HepG2 (cell line): ENCODE measurements around the gene RAPGEF2. TPM values are rescaled to one million over a fixed set of nuclear protein-coding genes. Genes with fewer than 3 reads are reported as not detected.

Experiments
- ATAC-seq: fragments of 200-7000 bp; cut with Tn5 transposase; 3 replicates; pipeline ENCODE4 v1.9.1; 2020; ENCODE audit warnings: mild to moderate bottlenecking, moderate library complexity
- BruUV-seq: library from RNA; stranded (reverse); fragments of 400-500 nt; replicated peaks from 2 replicates; lab custom pipeline; 2021; lab: Mats Ljungman, UMichigan
- CTCF ChIA-PET: fragments of 300-600 bp; formaldehyde crosslinking; extraction: SDS; loops from one replicate; lab custom pipeline; 2021; ENCODE audit warnings: low total read pairs, inconsistent platforms, low intra/inter-chr PET ratio; lab: Yijun Ruan, JAX
- POLR2A ChIA-PET: fragments of 350-600 bp; sonication (Branson Sonifier 250); formaldehyde crosslinking; loops from one replicate; lab custom pipeline; 2020; ENCODE audit warnings: antibody characterized with exemption, inconsistent platforms; lab: Yijun Ruan, JAX
- DNase-seq: peaks from one replicate; pipeline ENCODE4 v3.0.0-alpha.2; 2015; ENCODE audit warnings: low spot score
- FAIRE-seq: peaks from 3 replicates; lab custom pipeline; 2011; peaks lifted over from hg19 to GRCh38; lab: Jason Lieb, UNC
- H2AFZ ChIP-seq: one replicate; pipeline ENCODE4 v1.6.1; 2011; ENCODE audit warnings: low read length, inconsistent platforms
- H3K27ac ChIP-seq: fragments of 300-600 bp; 3 replicates; pipeline ENCODE4 v1.8.0; 2011; ENCODE audit warnings: mixed run types, mild to moderate bottlenecking, mixed read lengths, low read length, inconsistent platforms; ENCODE audit not compliant: insufficient read depth; ENCODE audit errors: extremely low read length
- H3K27me3 ChIP-seq, 2 experiments: fragments of 200-600 bp in 1 of 2; 2 replicates in 1 of 2; 3 replicates in 1 of 2; pipeline versions ENCODE4 v1.6.0 to v1.8.0; 2011; ENCODE audit warnings: low read length in 2 of 2, mild to moderate bottlenecking in 2 of 2, moderate library complexity in 2 of 2, inconsistent platforms in 1 of 2; ENCODE audit not compliant: insufficient read depth in 2 of 2, control insufficient read depth in 1 of 2
- H3K36me3 ChIP-seq, 2 experiments: fragments of 200-600 bp in 1 of 2; replicated peaks in 1 of 2; 2 replicates in 1 of 2; 3 replicates in 1 of 2; pipeline versions ENCODE4 v1.5.1 to v1.8.0; 2011; ENCODE audit warnings: low read length in 2 of 2, inconsistent platforms in 1 of 2; ENCODE audit not compliant: insufficient read depth in 2 of 2, control insufficient read depth in 1 of 2
- H3K4me1 ChIP-seq: 2 replicates; pipeline ENCODE4 v1.5.1; 2012; ENCODE audit warnings: low read length, inconsistent platforms; ENCODE audit not compliant: insufficient read depth
- H3K4me2 ChIP-seq: 2 replicates; pipeline ENCODE4 v1.6.0; 2011; ENCODE audit warnings: low read depth, low read length, inconsistent platforms
- H3K4me3 ChIP-seq, 3 experiments: fragments of 200-600 bp in 1 of 3; sonication (generic), shearing (Covaris generic) in 1 of 3; replicated peaks in 1 of 3; 2 replicates each; pipeline ENCODE4 v1.5.1; 2011 to 2016; ENCODE audit warnings: low read length in 3 of 3, inconsistent platforms in 2 of 3, low read depth in 2 of 3, mild to moderate bottlenecking in 2 of 3, control low read depth in 1 of 3, mixed read lengths in 1 of 3; ENCODE audit not compliant: insufficient read depth in 1 of 3
- H3K79me2 ChIP-seq: one replicate; pipeline ENCODE4 v1.6.1; 2011; ENCODE audit warnings: low read length, inconsistent platforms; ENCODE audit not compliant: insufficient read depth
- H3K9ac ChIP-seq: 2 replicates; pipeline ENCODE4 v1.6.0; 2011; ENCODE audit warnings: mild to moderate bottlenecking, low read depth, low read length, inconsistent platforms; ENCODE audit not compliant: insufficient read depth
- H3K9me3 ChIP-seq: 2 replicates; pipeline ENCODE4 v1.5.1; 2012; ENCODE audit warnings: mild to moderate bottlenecking, low read length
- H4K20me1 ChIP-seq: 2 replicates; pipeline ENCODE4 v1.6.0; 2011; ENCODE audit warnings: inconsistent platforms, mild to moderate bottlenecking, low read length, moderate library complexity; ENCODE audit not compliant: insufficient read depth
- CREBL2 ChIP-seq: sonication (generic); formaldehyde crosslinking; IDR thresholded peaks from 2 replicates; pipeline ENCODE4 v1.8.1; 2023; ENCODE audit warnings: missing genetic modification reagents, mild to moderate bottlenecking, borderline replicate concordance
- SNAI1 ChIP-seq: sonication (generic); formaldehyde crosslinking; IDR thresholded peaks from 2 replicates; pipeline ENCODE4 v1.5.0; 2020; ENCODE audit warnings: mild to moderate bottlenecking, missing genetic modification reagents, borderline replicate concordance
- ZNF101 ChIP-seq: sonication (generic); formaldehyde crosslinking; IDR thresholded peaks from 2 replicates; pipeline ENCODE4 v1.4.0; 2020; ENCODE audit warnings: mild to moderate bottlenecking, low read depth, missing genetic modification reagents, borderline replicate concordance
- ZNF121 ChIP-seq: sonication (generic); formaldehyde crosslinking; IDR thresholded peaks from 2 replicates; pipeline ENCODE4 v1.5.0; 2020; ENCODE audit warnings: mild to moderate bottlenecking, missing genetic modification reagents
- whole genome bisulfite sequencing: methylation state at CpG from one replicate; pipeline ENCODE4 v1.1.6; 2017; ENCODE audit warnings: low lambda C conversion rate; 5-methylcytosine and 5-hydroxymethylcytosine counted together
- in situ Hi-C: cut with HindIII; loops from 2 replicates; pipeline ENCODE4 v1.10.0; 2017; ENCODE audit warnings: low pct_unique_long_range_greater_than_20kb; ENCODE audit not compliant: extremely low pct_ligation_motif_present
- intact Hi-C: fragments of 100-400 bp; cut with micrococcal nuclease; formaldehyde crosslinking; loops from one replicate; pipeline ENCODE4 v1.10.0; 2022; ENCODE audit not compliant: unreplicated experiment
- polyA plus RNA-seq, 8 experiments: library from polyadenylated mRNA; depleted of rRNA in 3 of 8; stranded (reverse) in 7 of 8; unstranded in 1 of 8; fragments of >200 nt; fragmentation: Illumina TruSeq in 4 of 8; extraction: Trizol in 4 of 8; gene quantifications; 2 replicates each; pipeline versions ENCODE4 v1.2.1 to v1.2.3, GENCODE V29; 2011 to 2016; ENCODE audit warnings: low read depth in 4 of 8, missing spikeins in 1 of 8, mixed read lengths in 1 of 8; ENCODE audit not compliant: insufficient read depth in 1 of 8
- total RNA-seq, 5 experiments: library from RNA; depleted of rRNA; stranded (reverse); fragments of >200 nt; fragmentation: Illumina TruSeq; extraction: Trizol; gene quantifications; 2 replicates each; pipeline ENCODE4 v1.2.3, GENCODE V29; 2016; ENCODE audit warnings: low read depth in 1 of 5
- TF ChIP-seq, protein P1 (sequence below), 2 experiments: sonication (generic) in 1 of 2; formaldehyde crosslinking in 1 of 2; IDR thresholded peaks; 2 replicates each; pipeline versions ENCODE4 v1.6.1 to v1.9.0; 2014 to 2022; ENCODE audit warnings: antibody characterized with exemption in 1 of 2, borderline replicate concordance in 1 of 2, inconsistent platforms in 1 of 2, low read depth in 1 of 2, missing genetic modification reagents in 1 of 2

The RAPGEF2 gene
- total and polyA plus RNA-seq, 2 of the 13 experiments (the other 11 are each of a cell fraction or from before 2014, with no cell fraction given), result 19.2 to 23.0 TPM

GRCh38 chr4:159117968-159118367, 15.1 kb downstream of the RAPGEF2 start (continued):
- TF ChIP-seq, protein P1, sequence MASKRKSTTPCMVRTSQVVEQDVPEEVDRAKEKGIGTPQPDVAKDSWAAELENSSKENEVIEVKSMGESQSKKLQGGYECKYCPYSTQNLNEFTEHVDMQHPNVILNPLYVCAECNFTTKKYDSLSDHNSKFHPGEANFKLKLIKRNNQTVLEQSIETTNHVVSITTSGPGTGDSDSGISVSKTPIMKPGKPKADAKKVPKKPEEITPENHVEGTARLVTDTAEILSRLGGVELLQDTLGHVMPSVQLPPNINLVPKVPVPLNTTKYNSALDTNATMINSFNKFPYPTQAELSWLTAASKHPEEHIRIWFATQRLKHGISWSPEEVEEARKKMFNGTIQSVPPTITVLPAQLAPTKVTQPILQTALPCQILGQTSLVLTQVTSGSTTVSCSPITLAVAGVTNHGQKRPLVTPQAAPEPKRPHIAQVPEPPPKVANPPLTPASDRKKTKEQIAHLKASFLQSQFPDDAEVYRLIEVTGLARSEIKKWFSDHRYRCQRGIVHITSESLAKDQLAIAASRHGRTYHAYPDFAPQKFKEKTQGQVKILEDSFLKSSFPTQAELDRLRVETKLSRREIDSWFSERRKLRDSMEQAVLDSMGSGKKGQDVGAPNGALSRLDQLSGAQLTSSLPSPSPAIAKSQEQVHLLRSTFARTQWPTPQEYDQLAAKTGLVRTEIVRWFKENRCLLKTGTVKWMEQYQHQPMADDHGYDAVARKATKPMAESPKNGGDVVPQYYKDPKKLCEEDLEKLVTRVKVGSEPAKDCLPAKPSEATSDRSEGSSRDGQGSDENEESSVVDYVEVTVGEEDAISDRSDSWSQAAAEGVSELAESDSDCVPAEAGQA (IDR thresholded peaks at IDR 0.05; ENCODE audit: low read depth), result no peak
- TF ChIP-seq, protein P1 (CRISPR knock-in tag; IDR thresholded peaks at IDR 0.05; ENCODE audit: borderline replicate concordance), result no peak
- TF ChIP-seq ZNF101 (no peak), SNAI1 (CRISPR knock-in tag) (no peak)

DNA sequence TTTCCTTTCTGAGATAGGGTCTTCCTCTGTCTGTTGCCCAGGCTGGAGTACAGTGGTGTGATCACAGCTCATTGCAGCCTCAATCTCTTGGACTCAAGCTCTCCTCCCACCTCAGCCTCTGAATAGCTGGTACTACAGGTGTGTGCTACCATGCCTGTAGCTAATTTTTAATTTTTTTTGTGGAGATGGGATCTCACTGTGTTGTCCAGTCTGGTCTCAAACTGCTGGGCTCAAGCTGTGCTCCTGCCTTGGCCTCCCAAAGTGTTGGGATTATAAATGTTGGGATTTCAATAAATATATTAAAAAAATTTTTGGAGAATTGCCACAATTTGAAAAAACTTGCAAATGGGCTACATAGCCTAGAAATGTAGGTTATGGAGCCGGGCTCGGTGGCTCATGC, 18.5 kb downstream of the RAPGEF2 start:
- no peak overlapping the region for H2AFZ ChIP-seq
- FAIRE-seq, result no peak
- CTCF ChIA-PET, result no interaction called here

More for the DNA sequence above, 18.5 kb downstream of the RAPGEF2 start:
- no peak overlapping the region for H3K27ac ChIP-seq
- no peaks in the 10 kb centered on the region for H3K9me3 ChIP-seq
- TF ChIP-seq ZNF121 (CRISPR knock-in tag) (peak; percentile 84), CREBL2 (CRISPR knock-in tag) (no peak)
- H3K4me3 ChIP-seq, result no peak overlapping the region
- H3K36me3 ChIP-seq, result no peaks in the 10 kb centered on the region
- no peak overlapping the region for H3K9ac ChIP-seq
- no peaks in the 10 kb centered on the region for H4K20me1 ChIP-seq
- POLR2A ChIA-PET, result no interaction called here
- in situ Hi-C loops (no loop called here), intact Hi-C loops (no loop called here)
- WGBS, result 96% methylated on average over 2 of the region's 2 CpGs
- ATAC-seq (no peak), DNase-seq (no peak)
- no TSS peak for BruUV-seq
- H3K4me1 ChIP-seq, result peaks cover 37% of the 10 kb centered on the region
- no peak overlapping the region for H3K4me2 ChIP-seq
- no peaks in the 10 kb centered on the region for H3K27me3 ChIP-seq
- peaks cover 38% of the 10 kb centered on the region for H3K79me2 ChIP-seq
